ENCODE data around the gene NRDE2. TPM values are rescaled to one million over a fixed set of nuclear protein-coding genes. Genes with fewer than 3 reads are reported as not detected.

Gene NRDE2
- total RNA-seq, 1 experiment from 2014 or later: 6.5 TPM

GRCh38 chr14:90290337-90291011, 41.3 kb downstream of the NRDE2 start:
- Histone ChIP-seq H3K4me3 (no peak overlapping the region), H3K27me3 (ENCODE audit: insufficient read depth, low read depth) (no peaks in the 10 kb centered on the region), H3K36me3 (ENCODE audit: low read depth) (no peaks in the 10 kb centered on the region), H3K4me1 (replicated peaks; ENCODE audit: insufficient read depth) (no peaks in the 10 kb centered on the region), H3K9me3 (ENCODE audit: insufficient read depth, low read depth) (no peaks in the 10 kb centered on the region), H3F3A (ENCODE audit: insufficient read depth, low read depth) (no peaks in the 10 kb centered on the region), H2AFZ (no peak overlapping the region), H3K27ac (no peak overlapping the region), H4K20me1 (ENCODE audit: insufficient read depth) (no peaks in the 10 kb centered on the region), H3K9me2 (ENCODE audit: insufficient read depth) (no peaks in the 10 kb centered on the region), H3K4me2 (no peak overlapping the region), H3K79me2 (ENCODE audit: low read depth) (no peaks in the 10 kb centered on the region)
- TF ChIP-seq EZH2 (IDR thresholded peaks at IDR 0.05; ENCODE audit: low read depth) (no peak), CTCF (conservative IDR thresholded peaks at IDR 0.05) (no peak)
- DNase-seq: no peak
- CTCF ChIA-PET: no interaction called here
- intact Hi-C loops (cut with micrococcal nuclease; ENCODE audit: unreplicated experiment): no loop called here
- no TSS peak for BruUV-seq (replicated peaks)
- POLR2A ChIA-PET (ENCODE audit: unreplicated experiment): no interaction called here

- Histone ChIP-seq H3K4me1 (replicated peaks; ENCODE audit: insufficient read depth) (no peaks in the 10 kb centered on the region), H3K4me2 (no peak overlapping the region), H3K9me3 (ENCODE audit: insufficient read depth, low read depth) (no peaks in the 10 kb centered on the region), H2AFZ (no peak overlapping the region), H3K4me3 (no peak overlapping the region), H3K27ac (no peak overlapping the region), H4K20me1 (ENCODE audit: insufficient read depth) (no peaks in the 10 kb centered on the region), H3K9me2 (ENCODE audit: insufficient read depth) (no peaks in the 10 kb centered on the region), H3K36me3 (ENCODE audit: low read depth) (no peaks in the 10 kb centered on the region), H3K27me3 (ENCODE audit: insufficient read depth, low read depth) (no peaks in the 10 kb centered on the region), H3K79me2 (ENCODE audit: low read depth) (no peaks in the 10 kb centered on the region), H3F3A (ENCODE audit: insufficient read depth, low read depth) (no peaks in the 10 kb centered on the region)
- TF ChIP-seq CTCF (conservative IDR thresholded peaks at IDR 0.05) (no peak), EZH2 (IDR thresholded peaks at IDR 0.05; ENCODE audit: low read depth) (no peak)
- intact Hi-C loops (cut with micrococcal nuclease; ENCODE audit: unreplicated experiment): no loop called here
- POLR2A ChIA-PET (ENCODE audit: unreplicated experiment): no interaction called here
- CTCF ChIA-PET: interaction anchor here (0.6 kb wide), 1 partner anchor 108 kb away, joined by 4 read pairs; no protein-coding TSS in a partner anchor
- DNase-seq: no peak
- no TSS peak for BruUV-seq (replicated peaks)
Measured at GRCh38 chr14:90288651-90289355, 42.9 kb downstream of the NRDE2 start.

GRCh38 chr14:90287791-90288190, 44.0 kb downstream of the NRDE2 start:
- Histone ChIP-seq H3K79me2 (ENCODE audit: low read depth) (no peaks in the 10 kb centered on the region), H3F3A (ENCODE audit: insufficient read depth, low read depth) (no peaks in the 10 kb centered on the region), H3K4me2 (no peak overlapping the region), H3K4me1 (replicated peaks; ENCODE audit: insufficient read depth) (no peaks in the 10 kb centered on the region), H3K9me3 (ENCODE audit: insufficient read depth, low read depth) (no peaks in the 10 kb centered on the region), H2AFZ (no peak overlapping the region), H3K36me3 (ENCODE audit: low read depth) (no peaks in the 10 kb centered on the region), H3K27ac (no peak overlapping the region), H3K4me3 (no peak overlapping the region), H3K9me2 (ENCODE audit: insufficient read depth) (no peaks in the 10 kb centered on the region), H4K20me1 (ENCODE audit: insufficient read depth) (no peaks in the 10 kb centered on the region), H3K27me3 (ENCODE audit: insufficient read depth, low read depth) (no peaks in the 10 kb centered on the region)
- no TSS peak for BruUV-seq (replicated peaks)
- DNase-seq: no peak
- intact Hi-C loops (cut with micrococcal nuclease; ENCODE audit: unreplicated experiment): no loop called here
- POLR2A ChIA-PET (ENCODE audit: unreplicated experiment): no interaction called here
- TF ChIP-seq CTCF (conservative IDR thresholded peaks at IDR 0.05) (no peak), EZH2 (IDR thresholded peaks at IDR 0.05; ENCODE audit: low read depth) (no peak)
- CTCF ChIA-PET: no interaction called here

Measured in PC-9 (cell line).